ENCODE data around the gene ESR1. TPM values are rescaled to one million over a fixed set of nuclear protein-coding genes. Genes with fewer than 3 reads are reported as not detected.
"Not testable (repeated sequence)": the region's sequence is repeated elsewhere in the genome, so short reads cannot be mapped to it uniquely, and the experiment has no call there.

ESR1 gene
- total RNA-seq, 2 experiments from 2014 or later, result 0.38 to 0.79 TPM

DNA sequence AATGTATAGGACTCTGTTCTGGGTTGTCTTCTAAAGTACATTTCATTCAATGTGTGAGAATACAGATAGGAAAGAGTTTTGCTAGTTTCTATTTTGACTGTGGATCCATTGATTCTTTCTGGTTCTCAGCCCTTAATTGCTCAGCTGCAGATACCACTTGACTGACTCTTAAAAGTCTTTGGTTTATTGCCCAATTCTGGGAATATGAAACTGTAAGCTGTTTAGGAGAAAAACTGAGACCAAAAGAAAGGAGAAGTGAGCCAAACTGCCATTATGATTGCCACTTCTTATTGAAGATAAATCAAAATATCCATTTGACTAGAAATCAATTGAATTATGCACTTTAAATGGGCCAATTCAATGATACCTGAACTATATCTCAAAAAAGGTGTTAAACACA is 211.4 kb downstream of the ESR1 start:
- no peak for DNase-seq
- peaks cover 5% of the 10 kb centered on the region for H3K27me3 Mint-ChIP-seq
- H3K36me3 Mint-ChIP-seq (ENCODE audit: low read depth), result peaks cover 3% of the 10 kb centered on the region
- intact Hi-C loops (cut with micrococcal nuclease), result no loop called here
- no peaks in the 10 kb centered on the region for H3K4me1 Mint-ChIP-seq (ENCODE audit: low read depth)
- no peak overlapping the region for H3K4me3 Mint-ChIP-seq
- TF ChIP-seq, protein P1, sequence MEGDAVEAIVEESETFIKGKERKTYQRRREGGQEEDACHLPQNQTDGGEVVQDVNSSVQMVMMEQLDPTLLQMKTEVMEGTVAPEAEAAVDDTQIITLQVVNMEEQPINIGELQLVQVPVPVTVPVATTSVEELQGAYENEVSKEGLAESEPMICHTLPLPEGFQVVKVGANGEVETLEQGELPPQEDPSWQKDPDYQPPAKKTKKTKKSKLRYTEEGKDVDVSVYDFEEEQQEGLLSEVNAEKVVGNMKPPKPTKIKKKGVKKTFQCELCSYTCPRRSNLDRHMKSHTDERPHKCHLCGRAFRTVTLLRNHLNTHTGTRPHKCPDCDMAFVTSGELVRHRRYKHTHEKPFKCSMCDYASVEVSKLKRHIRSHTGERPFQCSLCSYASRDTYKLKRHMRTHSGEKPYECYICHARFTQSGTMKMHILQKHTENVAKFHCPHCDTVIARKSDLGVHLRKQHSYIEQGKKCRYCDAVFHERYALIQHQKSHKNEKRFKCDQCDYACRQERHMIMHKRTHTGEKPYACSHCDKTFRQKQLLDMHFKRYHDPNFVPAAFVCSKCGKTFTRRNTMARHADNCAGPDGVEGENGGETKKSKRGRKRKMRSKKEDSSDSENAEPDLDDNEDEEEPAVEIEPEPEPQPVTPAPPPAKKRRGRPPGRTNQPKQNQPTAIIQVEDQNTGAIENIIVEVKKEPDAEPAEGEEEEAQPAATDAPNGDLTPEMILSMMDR (IDR thresholded peaks at IDR 0.05), result no peak
- POLR2A ChIA-PET, result no interaction called here
- no peaks in the 10 kb centered on the region for H3K9me3 Mint-ChIP-seq
- H3K27ac Mint-ChIP-seq, result no peak overlapping the region
- CTCF ChIA-PET, result no interaction called here
- ATAC-seq, result no peak

DNA sequence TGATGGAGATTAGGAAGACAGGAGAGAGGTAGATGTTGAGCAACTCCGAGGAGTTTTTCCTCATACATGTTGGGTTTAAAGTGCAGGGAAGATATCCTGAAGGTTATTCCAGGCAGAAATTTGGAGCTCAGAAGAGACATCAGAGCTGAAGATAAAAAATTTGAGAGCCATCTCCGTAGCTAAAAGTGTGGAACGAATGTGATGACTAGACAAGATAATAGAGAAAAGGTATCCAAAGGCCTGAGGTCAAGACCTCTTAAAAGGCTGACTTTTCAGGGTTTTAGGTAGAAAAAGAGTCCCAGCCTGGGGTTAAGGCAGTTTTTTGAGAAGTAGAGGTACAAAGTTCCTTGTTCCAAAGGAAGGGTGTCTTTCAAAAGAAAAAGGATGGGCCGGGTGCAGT is 214.8 kb downstream of the ESR1 start:
- H3K4me1 Mint-ChIP-seq (ENCODE audit: low read depth), result no peaks in the 10 kb centered on the region
- no peak for ATAC-seq
- DNase-seq, result no peak
- intact Hi-C loops (cut with micrococcal nuclease), result no loop called here
- no peaks in the 10 kb centered on the region for H3K9me3 Mint-ChIP-seq
- H3K4me3 Mint-ChIP-seq, result no peak overlapping the region
- peaks cover 2% of the 10 kb centered on the region for H3K27me3 Mint-ChIP-seq
- ChIA-PET CTCF (no interaction called here), POLR2A (no interaction called here)
- TF ChIP-seq, protein P1 (IDR thresholded peaks at IDR 0.05), result no peak
- H3K36me3 Mint-ChIP-seq (ENCODE audit: low read depth), result peaks cover 3% of the 10 kb centered on the region
- H3K27ac Mint-ChIP-seq, result no peak overlapping the region

DNA sequence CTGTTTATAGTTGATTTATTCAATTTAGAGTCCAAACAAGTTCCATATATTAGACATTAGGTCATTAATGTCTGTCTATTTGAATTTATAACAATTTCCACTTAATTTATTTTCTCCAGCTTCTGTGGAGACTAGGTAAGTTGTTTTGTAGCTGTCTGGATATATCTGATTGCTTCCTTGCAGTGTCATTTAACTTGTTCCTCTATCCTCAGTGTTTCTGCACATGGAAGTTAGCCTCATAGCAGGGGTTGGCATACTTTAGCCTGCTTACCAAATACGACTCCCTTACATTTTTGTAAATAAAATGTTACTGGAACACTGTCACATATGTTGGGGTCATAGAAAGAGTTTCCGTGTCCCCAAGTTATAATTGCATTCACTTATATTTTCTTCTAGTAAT is 216.1 kb downstream of the ESR1 start:
- no peak for ATAC-seq
- Mint-ChIP-seq H3K27me3 (peaks cover 2% of the 10 kb centered on the region), H3K4me1 (ENCODE audit: low read depth) (no peaks in the 10 kb centered on the region), H3K4me3 (no peak overlapping the region), H3K27ac (no peak overlapping the region), H3K9me3 (no peaks in the 10 kb centered on the region), H3K36me3 (ENCODE audit: low read depth) (peaks cover 3% of the 10 kb centered on the region)
- intact Hi-C loops (cut with micrococcal nuclease), result no loop called here
- DNase-seq, result no peak
- ChIA-PET CTCF (no interaction called here), POLR2A (no interaction called here)
- TF ChIP-seq, protein P1 (IDR thresholded peaks at IDR 0.05), result no peak

DNA sequence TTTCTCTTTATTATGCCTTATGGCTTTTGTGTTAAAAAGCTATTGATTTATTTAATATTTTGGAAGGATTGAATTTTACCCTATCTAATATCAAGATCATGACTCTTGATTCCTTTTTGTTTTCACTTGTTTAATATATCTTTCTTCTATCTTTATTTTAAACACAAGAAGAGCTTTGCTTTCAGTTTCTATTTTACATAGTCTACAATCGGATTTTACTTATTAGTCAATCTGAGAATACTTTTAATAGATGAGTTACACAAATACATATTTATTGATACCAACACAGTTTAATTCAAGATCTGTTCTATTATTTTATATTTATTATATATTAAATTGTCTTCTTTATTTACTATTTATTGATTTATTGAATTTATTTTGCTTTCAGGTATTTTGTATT is 218.8 kb downstream of the ESR1 start:
- TF ChIP-seq, protein P1 (IDR thresholded peaks at IDR 0.05), result no peak
- no peaks in the 10 kb centered on the region for H3K27me3 Mint-ChIP-seq
- H3K9me3 Mint-ChIP-seq, result no peaks in the 10 kb centered on the region
- DNase-seq (no peak), ATAC-seq (no peak)
- CTCF ChIA-PET, result no interaction called here
- POLR2A ChIA-PET, result no interaction called here
- H3K27ac Mint-ChIP-seq, result no peak overlapping the region
- intact Hi-C loops (cut with micrococcal nuclease), result no loop called here
- H3K36me3 Mint-ChIP-seq (ENCODE audit: low read depth), result peaks cover 3% of the 10 kb centered on the region
- no peaks in the 10 kb centered on the region for H3K4me1 Mint-ChIP-seq (ENCODE audit: low read depth)
- H3K4me3 Mint-ChIP-seq, result no peak overlapping the region

DNA sequence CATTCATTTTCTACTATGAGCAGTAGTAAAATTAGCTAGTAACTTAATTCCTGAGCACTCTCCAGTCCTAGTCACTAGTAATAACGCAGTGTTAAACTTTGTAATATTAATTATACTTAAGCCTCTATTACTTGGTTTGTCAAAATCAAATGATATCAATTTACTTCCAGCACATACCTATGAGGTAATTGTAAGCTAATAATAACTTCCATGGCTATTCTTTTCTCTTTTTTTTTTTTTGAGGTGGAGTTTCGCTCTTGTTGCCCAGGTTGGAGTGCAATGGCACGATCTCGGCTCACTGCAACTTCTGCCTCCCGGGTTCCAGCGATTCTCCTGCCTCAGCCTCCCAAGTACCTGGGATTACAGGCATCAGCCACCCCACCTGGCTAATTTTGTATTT is 219.3 kb downstream of the ESR1 start:
- CTCF ChIA-PET, result not testable (repeated sequence)

DNA sequence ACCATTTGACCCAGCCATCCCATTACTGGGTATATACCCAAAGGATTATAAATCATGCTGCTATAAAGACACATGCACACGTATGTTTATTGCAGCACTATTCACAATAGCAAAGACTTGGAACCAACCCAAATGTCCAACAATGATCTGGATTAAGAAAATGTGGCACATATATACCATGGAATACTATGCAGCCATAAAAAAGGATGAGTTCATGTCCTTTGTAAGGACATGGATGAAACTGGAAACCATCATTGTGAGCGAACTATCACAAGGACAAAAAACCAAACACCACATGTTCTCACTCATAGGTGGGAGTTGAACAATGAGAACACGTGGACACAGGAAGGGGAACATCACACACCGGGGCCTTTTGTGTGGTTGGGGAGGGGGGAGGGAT is 226.3 kb downstream of the ESR1 start:
- POLR2A ChIA-PET, result not testable (repeated sequence)

More for the DNA sequence above, 219.3 kb downstream of the ESR1 start:
- H3K9me3 Mint-ChIP-seq; H3K4me3 Mint-ChIP-seq; ATAC-seq; H3K36me3 Mint-ChIP-seq (ENCODE audit: low read depth); intact Hi-C loops (cut with micrococcal nuclease); H3K27me3 Mint-ChIP-seq; DNase-seq; H3K27ac Mint-ChIP-seq; POLR2A ChIA-PET; H3K4me1 Mint-ChIP-seq (ENCODE audit: low read depth): not testable (repeated sequence)

More for the DNA sequence above, 226.3 kb downstream of the ESR1 start:
- H3K27ac Mint-ChIP-seq; H3K9me3 Mint-ChIP-seq; DNase-seq; H3K36me3 Mint-ChIP-seq (ENCODE audit: low read depth); intact Hi-C loops (cut with micrococcal nuclease); H3K4me1 Mint-ChIP-seq (ENCODE audit: low read depth); H3K27me3 Mint-ChIP-seq; ATAC-seq; H3K4me3 Mint-ChIP-seq; CTCF ChIA-PET: not testable (repeated sequence)
